B cell (primary cell): ENCODE results near the gene MARCHF10.

Experiments used
- CTCF ChIP-seq: fragments of 200-600 bp; IDR thresholded peaks from one replicate; pipeline ENCODE4 v1.8.0; 2022; ENCODE audit warnings: antibody characterized with exemption, mild to moderate bottlenecking
- EZH2 ChIP-seq: IDR thresholded peaks from 2 replicates; pipeline ENCODE4 v1.6.1; 2012; ENCODE audit warnings: borderline replicate concordance, low read depth, mild to moderate bottlenecking, moderate library complexity, low read length; ENCODE audit not compliant: insufficient read depth, poor library complexity, severe bottlenecking

GRCh38 chr17:62723842-62724241 is 84.3 kb downstream of the MARCHF10 start:
- TF ChIP-seq CTCF: no peak
- no peak for TF ChIP-seq EZH2
